GM19468 (cell line): Measurements from ENCODE around the gene TUBGCP6.

Experiments
- ATAC-seq: cut with Tn5 transposase; IDR thresholded peaks from one replicate; pipeline ENCODE4 v1.9.1; 2021; ENCODE audit warnings: mild to moderate bottlenecking, moderate library complexity, moderate number of reproducible peaks; ENCODE audit not compliant: unreplicated experiment; ENCODE audit errors: extremely low read depth

TUBGCP6 gene

DNA sequence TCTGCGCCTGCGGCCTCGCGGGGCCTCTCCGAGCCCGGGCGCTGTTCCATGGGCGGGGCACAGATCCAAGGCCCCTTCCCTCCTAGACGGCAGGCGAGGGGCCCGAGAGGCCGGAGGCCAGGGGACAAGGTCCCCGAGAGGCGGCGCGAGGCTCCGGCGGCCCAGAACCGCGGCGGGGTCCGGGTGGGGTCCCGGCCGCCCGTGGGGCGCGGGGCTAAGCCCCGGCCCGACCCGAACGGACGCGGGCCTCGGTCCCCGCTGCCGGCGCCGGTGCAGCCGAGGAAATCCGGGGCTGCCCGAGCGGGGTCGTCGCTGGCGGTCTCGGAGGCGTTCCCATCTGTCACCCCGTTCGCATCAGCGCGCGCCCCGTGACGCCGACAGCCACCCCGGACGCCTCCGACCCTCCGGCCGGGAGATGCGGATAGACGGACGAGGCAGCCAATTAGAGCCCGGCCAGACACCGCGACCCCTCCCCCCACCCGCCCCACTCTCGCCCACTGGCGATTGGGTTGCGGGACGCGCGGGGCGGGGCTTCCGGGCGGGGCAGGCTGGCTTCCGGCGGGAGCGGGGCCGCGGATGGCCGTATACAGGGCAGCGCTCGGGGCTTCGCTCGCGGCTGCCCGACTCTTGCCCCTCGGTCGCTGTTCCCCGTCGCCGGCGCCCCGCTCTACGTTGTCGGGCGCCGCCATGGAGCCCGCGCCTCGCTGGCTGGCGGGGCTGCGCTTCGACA lies 44.2 kb downstream of the TUBGCP6 start, which contains the start of gene SELENOO:
Gene SELENOO, plus strand, starts transcription at position 551 of the 730 bp plus-strand sequence. Its CDS starts 26 bp downstream, at position 577.
- peak; percentile 40 for ATAC-seq

DNA sequence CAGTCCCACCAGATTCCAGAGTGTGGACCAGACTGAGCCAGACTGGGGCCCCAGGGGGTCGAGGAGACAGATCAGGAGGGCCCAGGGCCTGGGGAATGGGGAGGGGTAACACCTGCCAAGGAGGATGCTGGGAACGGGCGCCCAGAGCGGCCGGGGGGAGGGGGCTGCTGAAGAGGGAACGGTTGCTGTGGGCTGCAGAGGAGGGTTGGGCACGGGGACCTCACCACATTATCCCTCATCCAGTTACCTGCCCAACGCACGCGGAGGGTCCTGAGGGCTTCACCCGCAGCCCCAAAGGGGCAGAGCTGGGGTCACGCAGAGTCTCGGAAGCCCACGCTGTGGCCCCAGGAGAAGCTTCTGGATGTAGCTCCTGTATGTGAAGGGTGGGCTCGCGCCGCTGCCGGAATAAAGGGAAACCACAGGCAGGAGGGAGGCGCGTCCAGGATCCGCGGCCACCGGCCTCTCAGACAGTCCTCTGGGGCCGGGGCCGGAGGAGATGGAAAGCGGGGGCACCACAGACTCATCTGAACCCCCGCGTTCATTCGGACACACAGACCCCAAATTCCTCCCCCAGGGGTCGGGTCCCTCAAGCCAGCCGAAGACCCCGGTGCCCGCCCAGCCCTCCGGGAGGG lies 44.9 kb downstream of the TUBGCP6 start:
- ATAC-seq = no peak

DNA sequence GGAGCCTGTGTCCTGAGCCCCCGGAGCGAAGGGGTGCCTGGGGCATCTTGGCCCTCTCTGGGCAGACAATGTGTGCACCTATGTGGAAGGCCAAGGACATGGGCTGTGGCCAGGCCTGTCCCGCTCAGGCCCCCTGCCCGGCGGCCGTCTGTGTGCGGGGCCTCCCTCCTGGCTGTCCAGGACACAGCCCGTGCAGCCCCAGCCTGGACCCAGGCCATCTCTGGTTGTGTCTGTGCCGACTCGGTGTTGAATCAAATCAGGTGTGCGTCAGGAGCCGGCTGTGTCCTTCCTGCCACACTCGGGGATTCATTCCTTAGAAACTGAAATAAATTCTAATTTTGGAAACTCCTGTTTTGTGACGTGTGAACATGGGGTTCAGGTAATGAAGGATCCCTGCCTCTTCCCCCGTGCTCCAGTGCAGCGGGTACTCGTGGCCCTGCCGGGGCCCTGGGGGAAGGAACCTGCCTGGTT lies 45.5 kb downstream of the TUBGCP6 start:
- no peak for ATAC-seq

DNA sequence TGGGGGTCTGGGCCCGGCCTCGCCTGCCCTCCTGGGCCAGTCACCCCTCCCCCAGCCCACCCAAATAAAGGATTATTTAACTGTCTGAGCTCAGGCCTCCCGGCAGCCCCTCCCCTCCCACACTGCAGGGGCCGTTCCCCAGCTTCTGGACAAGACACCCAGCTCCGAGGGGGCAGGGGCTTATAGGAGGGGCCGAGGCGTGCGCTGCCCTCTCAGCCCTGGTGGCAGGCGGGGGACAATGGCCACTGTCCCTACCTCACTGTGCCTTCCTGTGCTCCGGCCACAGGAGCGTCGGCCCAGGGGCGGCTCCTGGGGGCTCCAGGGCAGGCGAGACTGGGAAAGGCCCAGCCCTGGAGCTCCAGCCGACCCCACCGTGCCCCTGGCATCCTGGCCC lies 46.2 kb downstream of the TUBGCP6 start:
- no peak for ATAC-seq

DNA sequence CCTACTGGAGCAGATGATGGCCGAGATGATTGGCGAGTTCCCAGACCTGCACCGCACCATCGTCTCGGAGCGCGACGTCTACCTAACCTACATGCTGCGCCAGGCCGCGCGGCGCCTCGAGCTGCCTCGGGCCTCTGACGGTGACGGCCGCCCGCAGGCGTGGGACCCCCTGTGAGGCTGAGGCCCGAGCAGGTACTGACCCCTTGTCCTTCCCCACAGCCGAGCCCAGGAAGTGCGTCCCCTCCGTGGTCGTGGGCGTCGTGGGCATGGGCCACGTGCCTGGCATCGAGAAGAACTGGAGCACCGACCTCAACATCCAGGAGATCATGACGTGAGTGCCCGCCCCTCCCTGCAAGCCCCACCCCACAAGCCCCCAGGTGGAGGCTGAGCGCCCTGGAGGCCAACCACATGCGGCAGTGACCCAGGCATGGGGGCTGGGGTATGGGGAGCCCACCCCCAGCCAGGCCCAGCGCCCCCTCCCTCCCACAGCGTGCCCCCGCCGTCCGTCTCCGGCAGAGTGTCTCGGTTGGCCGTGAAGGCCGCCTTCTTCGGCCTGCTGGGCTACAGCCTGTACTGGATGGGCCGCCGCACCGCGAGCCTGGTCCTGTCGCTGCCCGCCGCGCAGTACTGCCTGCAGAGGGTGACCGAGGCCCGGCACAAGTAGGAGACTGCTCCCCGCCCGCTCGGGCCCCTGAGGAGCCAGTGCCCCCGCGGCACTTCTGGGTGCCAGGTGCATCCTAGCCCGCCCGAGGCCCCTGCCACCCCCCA lies 46.8 kb downstream of the TUBGCP6 start:
- no peak for ATAC-seq

DNA sequence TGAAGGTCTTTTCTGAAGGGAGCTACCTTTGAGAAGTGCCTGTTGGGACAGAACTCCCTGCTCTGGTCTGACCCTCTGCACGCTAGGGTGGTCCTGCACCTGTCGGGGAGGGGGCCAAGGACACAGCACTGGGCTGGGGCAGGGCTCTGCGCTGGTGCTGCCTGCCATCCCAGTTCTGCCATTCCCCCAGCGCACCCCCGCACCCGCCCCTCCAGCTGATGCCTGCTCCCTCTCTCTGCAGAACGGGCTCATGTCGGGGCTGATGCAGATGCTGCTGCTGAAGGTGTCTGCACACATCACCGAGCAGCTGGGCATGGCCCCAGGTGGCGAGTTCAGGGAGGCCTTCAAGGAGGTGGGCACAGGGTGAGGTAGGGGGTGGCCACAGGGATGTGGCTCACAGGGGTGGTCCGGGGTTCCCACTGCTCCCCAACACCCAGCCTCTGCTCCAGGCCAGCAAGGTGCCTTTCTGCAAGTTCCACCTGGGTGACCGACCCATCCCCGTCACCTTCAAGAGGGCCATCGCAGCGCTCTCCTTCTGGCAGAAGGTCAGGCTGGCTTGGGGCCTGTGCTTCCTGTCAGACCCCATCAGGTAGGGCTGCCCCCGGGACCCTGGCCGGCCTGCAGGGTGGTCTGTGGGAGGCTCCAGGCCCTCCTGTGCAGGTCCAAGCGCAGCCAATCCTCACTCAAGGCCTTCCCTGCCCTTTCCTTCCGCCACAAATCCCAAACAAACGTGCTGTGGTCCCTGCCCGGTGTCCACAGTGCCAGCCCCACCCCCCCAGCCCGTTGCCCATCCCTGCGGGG lies 47.6 kb downstream of the TUBGCP6 start:
- ATAC-seq = no peak

DNA sequence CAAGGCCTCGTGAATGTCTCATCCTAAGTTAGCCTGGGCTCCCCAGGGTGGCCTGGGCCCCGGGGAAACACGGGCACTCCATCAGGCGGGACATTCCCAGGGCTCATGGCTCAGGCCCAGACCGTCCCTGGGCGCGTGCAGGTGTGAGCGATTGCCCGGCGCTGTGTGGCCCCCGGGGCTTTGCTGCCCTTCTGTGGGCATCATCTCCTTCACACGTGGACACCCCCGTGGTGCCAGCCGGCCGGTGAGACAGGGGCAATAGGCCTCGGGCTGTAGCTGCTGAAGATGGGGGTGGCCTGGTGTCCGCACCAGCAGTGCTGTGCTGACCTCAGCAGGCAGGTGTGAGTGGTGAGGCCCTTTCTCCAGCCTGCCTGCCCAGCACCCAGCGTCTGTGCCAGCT lies 48.6 kb downstream of the TUBGCP6 start:
- ATAC-seq = no peak

DNA sequence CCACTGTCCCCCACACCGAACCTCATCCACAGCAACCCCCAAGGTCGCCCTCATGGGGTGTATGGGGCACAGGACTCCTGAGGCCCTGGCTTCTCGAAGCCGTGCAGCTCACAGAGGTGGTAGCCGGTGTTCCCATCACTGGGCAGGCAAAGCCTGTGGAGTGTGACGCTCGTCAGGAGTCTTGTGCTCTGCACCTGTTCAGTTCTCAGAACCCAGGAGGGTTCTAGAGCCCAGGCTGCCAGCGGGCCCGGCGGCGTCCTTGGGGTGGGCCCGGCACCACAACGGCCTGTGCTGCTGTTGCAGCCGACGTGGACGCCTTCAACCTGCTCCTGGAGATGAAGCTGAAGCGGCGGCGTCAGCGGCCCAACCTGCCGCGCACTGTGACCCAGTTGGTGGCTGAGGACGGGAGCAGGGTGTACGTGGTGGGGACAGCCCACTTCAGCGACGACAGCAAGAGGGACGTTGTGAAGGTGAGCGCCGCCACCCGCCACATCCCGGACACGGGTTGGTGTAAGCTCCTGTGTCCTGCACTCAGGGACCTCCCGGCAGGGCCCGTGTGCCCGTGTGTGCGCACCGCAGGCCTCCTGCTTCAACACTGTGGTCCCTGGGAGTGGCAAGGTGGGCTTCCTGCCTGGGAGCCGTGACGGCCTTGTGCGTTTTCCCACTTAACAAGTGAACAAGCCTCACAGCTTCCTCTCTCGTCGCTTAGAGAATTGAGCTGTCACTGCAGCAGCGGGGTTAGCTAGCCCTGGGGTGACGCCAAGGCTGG lies 50.6 kb downstream of the TUBGCP6 start:
- ATAC-seq = no peak

DNA sequence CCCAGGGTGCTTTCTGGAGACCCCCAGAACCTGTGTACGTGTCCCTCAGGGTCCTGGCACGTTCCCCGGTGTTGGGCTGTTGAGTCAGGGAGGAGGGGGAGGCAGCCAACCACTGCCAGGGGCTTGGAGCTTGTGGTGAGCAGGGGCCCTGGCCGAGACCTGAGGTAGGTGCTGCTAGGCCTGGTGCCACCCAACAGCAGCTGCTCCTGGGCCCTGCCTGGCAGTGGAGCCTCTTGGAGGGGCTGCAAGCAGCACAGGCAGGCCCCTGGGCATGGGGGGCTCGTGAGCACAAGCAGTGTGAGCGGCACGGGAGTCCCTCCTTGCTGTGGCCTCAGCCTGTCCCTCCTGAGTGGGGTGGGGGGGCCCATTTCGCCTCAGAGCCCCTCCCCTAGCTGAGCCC lies 51.2 kb downstream of the TUBGCP6 start:
- no peak for ATAC-seq

DNA sequence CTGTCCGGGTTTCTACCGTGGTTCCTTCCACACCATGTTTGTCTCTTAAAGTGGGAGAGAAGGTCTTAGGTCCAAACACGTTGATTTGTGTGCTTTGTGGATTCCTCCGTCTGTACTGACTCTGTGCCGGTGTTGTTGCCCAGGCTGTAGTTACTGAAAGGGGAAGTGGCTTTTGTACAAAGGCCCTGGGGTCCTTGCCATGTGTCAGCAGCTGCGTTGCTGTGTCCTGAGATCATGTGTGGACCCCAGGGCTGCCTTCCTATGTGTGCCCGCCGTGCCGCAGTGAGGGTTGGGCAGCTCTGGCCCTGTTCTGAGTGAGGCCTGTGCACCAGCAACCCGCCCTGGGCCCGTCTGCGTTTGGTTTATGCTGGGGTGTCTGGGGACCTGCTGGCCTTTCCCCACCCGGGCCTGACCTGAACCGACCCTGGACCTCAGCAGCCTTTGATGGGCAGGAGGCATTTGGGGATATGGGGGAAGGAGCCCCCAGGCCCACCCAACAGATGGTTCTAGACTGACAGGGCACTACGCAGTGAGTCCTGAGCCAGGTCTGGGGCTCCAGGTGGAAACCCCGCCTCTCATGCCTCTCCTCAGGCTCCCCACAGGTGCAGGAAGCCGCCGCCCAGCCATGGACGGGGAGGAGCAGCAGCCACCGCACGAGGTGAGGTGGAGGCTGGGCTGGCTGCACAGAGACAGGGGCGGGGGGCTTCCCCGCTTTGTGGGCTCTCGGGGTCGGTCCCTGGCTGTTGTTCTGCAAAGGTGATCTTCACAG lies 52.2 kb downstream of the TUBGCP6 start:
- ATAC-seq = no peak

DNA sequence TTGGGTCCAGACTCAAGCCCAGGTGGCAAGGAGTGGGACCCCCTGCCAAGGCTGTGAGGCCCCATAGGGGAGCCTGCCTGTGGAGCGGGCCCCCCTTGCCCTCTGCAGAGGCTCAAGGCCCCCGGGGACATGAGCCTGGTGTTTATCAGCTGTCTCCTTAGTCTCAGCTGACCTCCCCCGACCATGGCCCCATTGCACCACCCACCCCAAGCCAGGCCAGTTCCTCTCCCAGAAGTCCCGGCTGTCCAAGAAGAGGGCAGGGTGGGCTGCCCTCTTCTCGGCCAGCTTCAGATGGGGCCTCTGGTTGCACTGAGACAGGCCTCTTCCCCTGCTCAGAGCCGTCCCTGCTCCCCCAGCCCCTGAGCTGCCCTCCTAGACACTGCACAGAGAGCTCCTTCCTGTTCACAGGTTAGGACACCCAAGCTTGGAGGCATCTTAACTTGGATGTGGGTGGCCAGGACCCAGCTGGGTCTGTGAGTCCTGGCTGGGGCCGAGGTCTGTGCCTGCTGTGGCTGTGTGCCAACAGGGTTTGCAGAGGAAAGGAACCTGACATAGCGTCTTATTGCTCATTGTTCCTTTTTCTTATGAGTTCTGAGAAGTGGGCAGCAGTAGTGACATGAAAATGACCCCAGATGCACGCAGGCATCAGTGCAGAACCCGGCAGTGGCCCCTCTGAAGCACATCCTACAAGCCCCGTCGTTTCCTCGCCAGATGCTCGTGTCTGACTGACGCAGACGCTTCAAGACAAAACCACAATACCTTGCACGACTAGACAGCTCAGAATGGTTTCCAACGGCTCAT lies 53.7 kb downstream of the TUBGCP6 start:
- peak; percentile 12 for ATAC-seq

DNA sequence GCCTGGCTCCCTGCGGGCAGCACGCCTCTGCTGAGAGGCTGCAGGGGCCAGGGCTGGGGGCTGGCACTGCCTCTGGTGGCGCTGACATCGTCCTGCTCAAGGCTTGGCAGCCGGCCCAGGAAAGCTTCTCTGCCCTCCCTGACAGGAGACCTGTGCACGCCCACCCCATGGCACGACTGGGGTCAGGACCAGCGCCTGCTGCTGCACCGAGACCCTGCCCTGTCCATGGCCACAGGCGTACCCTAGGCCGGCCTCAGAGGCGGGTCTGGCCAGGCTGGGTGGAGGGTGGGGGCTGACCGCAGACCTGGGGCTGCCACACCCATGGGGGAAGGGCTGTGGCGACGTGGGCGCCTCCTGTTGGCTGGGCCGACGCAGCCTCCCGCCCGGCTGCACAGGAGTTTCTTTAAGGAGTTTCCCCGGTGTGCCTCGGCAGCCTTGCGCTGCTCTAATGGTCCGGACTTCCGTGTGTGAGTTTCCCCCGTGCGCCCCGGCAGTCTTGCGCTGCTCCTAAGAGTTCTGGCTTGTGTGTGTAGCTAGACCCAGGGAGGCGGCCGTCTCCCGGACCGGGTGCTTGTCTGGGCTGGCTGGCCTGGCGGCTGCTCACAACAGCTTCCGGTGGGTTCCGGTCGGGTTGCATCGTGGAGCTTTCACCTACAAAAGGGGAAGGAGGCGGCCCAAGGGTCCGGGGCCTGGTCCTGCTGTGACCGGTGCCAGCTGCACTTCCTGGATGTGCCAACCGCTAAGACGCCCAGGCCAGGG lies 54.5 kb downstream of the TUBGCP6 start:
- ATAC-seq = no peak

DNA sequence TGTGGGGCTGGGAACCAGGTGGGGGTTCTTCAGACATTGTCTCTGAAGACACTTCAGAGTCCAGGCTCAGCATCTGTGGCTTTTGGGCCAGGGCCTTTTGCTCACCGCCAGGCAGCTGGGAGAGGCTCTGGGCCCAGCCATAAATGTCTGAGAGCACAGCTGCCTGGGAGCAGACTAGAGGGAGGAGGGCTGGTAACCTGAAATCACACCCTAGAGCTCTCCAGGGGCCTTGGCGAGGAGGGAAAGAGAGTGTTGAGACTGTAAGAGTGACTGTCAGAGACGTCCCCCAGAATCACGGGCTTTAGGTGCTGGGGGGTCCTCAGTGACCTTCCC lies 55.0 kb downstream of the TUBGCP6 start:
- ATAC-seq = no peak

DNA sequence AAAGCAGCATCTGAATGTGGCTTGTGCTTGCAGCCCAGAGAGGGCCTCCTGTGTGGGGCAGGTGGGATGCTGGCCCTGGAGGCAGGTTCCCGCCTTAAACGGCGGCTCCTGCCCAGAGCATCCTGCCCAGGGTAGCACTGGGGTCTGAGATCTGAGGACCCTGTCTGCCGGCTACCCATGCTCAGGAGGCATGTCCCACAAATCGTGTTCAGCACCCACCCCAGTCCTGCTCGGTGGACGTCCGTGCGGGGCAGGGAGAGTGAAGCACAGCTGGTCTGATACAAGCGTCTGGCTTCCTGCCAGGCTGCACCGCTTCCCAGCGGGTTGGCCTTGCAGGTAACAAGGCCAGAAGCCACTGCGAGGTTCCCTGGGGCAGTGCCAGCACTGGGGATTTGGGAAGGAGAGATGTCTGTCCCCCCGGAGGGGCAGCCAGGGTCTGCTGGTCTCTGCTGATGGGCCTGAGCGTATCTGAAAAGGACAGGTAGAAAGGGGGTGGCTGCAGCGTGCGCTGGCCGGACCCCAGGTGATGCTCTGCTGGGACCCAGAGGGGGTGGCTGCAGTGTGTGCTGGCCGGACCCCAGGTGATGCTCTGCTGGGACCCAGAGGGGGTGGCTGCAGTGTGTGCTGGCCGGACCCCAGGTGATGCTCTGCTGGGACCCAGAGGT lies 55.5 kb downstream of the TUBGCP6 start:
- no peak for ATAC-seq

DNA sequence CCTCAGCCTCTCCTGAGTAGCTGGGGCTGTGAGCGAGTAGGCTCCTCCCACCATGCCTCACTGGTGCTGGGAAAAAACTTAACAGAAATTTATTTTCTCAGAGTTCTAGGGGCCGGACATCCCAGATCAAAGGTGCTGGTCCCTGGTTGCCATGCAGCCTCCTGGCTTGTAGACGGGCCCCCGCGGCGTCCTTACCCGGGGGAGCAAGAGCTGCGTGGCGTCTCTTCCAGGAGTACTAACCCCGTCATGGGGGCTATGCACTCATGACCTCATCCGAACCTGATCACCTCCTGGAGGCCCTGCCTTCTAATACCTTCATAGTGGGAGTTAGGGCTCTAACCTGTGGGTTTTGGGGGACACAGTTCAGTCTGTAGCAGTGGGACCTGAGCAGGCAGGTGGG lies 56.5 kb downstream of the TUBGCP6 start:
- no peak for ATAC-seq

DNA sequence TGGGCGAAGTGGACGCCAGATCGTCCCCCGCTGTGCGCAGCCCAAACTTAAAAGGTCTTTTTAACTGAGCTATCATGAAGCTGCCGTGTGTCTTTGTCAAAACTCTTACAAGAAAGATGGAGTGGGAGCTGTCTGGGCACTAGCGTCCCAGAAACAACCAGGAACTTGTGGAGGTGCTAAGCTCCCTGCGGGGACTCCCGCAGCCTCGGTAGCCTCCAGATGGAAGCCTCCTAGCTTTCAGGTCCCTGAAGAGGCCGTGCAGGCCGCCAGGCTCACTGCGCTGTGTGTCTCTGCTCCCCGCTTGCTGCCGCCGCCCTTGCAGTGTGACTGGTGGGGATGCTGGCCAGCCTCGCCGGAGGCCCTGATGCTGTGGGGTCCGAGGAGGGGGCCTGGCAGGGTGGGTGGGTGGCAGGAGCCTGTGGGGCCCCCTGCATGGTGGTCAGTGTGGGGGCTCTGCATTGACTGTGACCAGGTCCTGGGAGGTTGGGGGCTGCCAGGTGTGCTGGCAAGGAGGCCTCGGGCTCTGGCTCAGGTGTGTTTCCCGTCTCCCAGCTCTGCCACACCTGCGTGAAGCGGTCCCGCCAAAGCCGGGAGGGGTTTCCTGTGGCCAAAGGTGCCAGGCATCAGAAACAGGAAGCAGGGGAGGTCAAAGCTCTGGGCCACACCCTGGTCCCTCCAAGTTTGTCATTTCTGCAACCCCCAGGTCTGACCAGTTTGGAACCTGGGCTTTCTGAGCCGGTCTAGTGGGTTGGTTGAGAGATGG lies 57.9 kb downstream of the TUBGCP6 start:
- no peak for ATAC-seq
